Fibroblast of lung (primary cell): ENCODE data around the gene IL31RA. TPM values are rescaled to one million over a fixed set of nuclear protein-coding genes. Genes with fewer than 3 reads are reported as not detected.

Source experiments
- DNase-seq, 2 donors: peaks; one replicate each; pipeline versions ENCODE4 v3.0.0 to v3.0.0-alpha.2; 2010; ENCODE audit warnings: low read depth in 2 of 2
- H2AFZ ChIP-seq: 2 replicates; pipeline ENCODE4 v1.5.1; 2012; ENCODE audit warnings: low read length, control low read depth, inconsistent platforms
- H3K27ac ChIP-seq: 2 replicates; pipeline ENCODE4 v1.5.1; 2011; ENCODE audit warnings: low read length, control low read depth; ENCODE audit not compliant: insufficient read depth
- H3K27me3 ChIP-seq: 2 replicates; pipeline ENCODE4 v1.5.1; 2011; ENCODE audit warnings: mild to moderate bottlenecking, low read length; ENCODE audit not compliant: control insufficient read depth, insufficient read depth
- H3K36me3 ChIP-seq: 2 replicates; pipeline ENCODE4 v1.5.1; 2011; ENCODE audit warnings: low read length; ENCODE audit not compliant: control insufficient read depth, insufficient read depth
- H3K4me1 ChIP-seq: 2 replicates; pipeline ENCODE4 v1.5.1; 2011; ENCODE audit warnings: low read length; ENCODE audit not compliant: control insufficient read depth, insufficient read depth; ENCODE audit errors: extremely low read depth
- H3K4me2 ChIP-seq: 2 replicates; pipeline ENCODE4 v1.5.1; 2011; ENCODE audit warnings: low read length, control low read depth; ENCODE audit not compliant: insufficient read depth; ENCODE audit errors: extremely low read depth
- H3K4me3 ChIP-seq, 4 experiments: fragments of 200-600 bp in 1 of 4; sonication (generic) in 1 of 4; replicated peaks in 1 of 4; 2 replicates each; pipeline ENCODE4 v1.5.1; 2011 to 2016; ENCODE audit warnings: low read length in 4 of 4, low read depth in 3 of 4, mild to moderate bottlenecking in 3 of 4, control low read depth in 2 of 4, inconsistent platforms in 1 of 4, mixed read lengths in 1 of 4; ENCODE audit not compliant: insufficient read depth in 1 of 4; ENCODE audit errors: control extremely low read depth in 1 of 4
- H3K79me2 ChIP-seq: 2 replicates; pipeline ENCODE4 v1.5.1; 2012; ENCODE audit warnings: mild to moderate bottlenecking, low read length, inconsistent platforms; ENCODE audit not compliant: control insufficient read depth, insufficient read depth
- H3K9ac ChIP-seq: 2 replicates; pipeline ENCODE4 v1.5.1; 2011; ENCODE audit warnings: mild to moderate bottlenecking, low read length, control low read depth; ENCODE audit not compliant: insufficient read depth
- H3K9me3 ChIP-seq: 2 replicates; pipeline ENCODE4 v1.5.1; 2012; ENCODE audit warnings: low read depth, low read length; ENCODE audit not compliant: control insufficient read depth, insufficient read depth
- H4K20me1 ChIP-seq: 2 replicates; pipeline ENCODE4 v1.5.1; 2011; ENCODE audit warnings: low read length; ENCODE audit not compliant: control insufficient read depth, insufficient read depth; ENCODE audit errors: extremely low read depth
- CTCF ChIP-seq, 2 donors: IDR thresholded peaks in 1 of 2; conservative IDR thresholded peaks in 1 of 2; 1 replicate in 1 of 2; 2 replicates in 1 of 2; pipeline ENCODE4 v1.5.1; 2011 to 2012; ENCODE audit warnings: low read length in 2 of 2, control low read depth in 1 of 2, inconsistent platforms in 1 of 2, low read depth in 1 of 2, mild to moderate bottlenecking in 1 of 2
- EZH2 ChIP-seq: IDR thresholded peaks from 2 replicates; pipeline ENCODE4 v1.5.1; 2012; ENCODE audit warnings: low read length, control low read depth, mild to moderate bottlenecking; ENCODE audit errors: missing control alignments
- polyA plus RNA-seq, 2 donors: library from polyadenylated mRNA; depleted of rRNA in 1 of 2; stranded (reverse) in 1 of 2; unstranded in 1 of 2; fragments of >200 nt; gene quantifications; 2 replicates each; pipeline ENCODE4 v1.2.1, GENCODE V29; 2011 to 2012; ENCODE audit warnings: missing spikeins in 1 of 2
- total RNA-seq: library from RNA; depleted of rRNA; stranded (reverse); fragments of >200 nt; gene quantifications from 2 replicates; pipeline ENCODE4 v1.2.1, GENCODE V29; 2014

IL31RA gene
- total and polyA plus RNA-seq, 2 donors (not counting 1 experiment from before 2014, with no cell fraction given) = 0.28 to 2.6 TPM

GRCh38 chr5:55903121-55903701 lies 52.1 kb downstream of the IL31RA start:
- no peaks in the 10 kb centered on the region for H3K36me3 ChIP-seq
- no peaks in the 10 kb centered on the region for H4K20me1 ChIP-seq
- H3K4me2 ChIP-seq = no peak overlapping the region
- DNase-seq = peak; percentile 11 to 70
- TF ChIP-seq CTCF (conservative IDR thresholded peaks at IDR 0.05 in 1 of 2, IDR thresholded peaks at IDR 0.05 in 1 of 2; ENCODE audit: low read depth in 1 of 2, low read length in 2 of 2) (no peak), EZH2 (no peak)
- H3K27ac ChIP-seq = no peak overlapping the region
- peaks cover 2% of the 10 kb centered on the region for H3K4me1 ChIP-seq
- no peak overlapping the region for H2AFZ ChIP-seq
- H3K27me3 ChIP-seq = no peaks in the 10 kb centered on the region
- H3K4me3 ChIP-seq = no peak overlapping the region
- no peaks in the 10 kb centered on the region for H3K9me3 ChIP-seq
- H3K9ac ChIP-seq = no peak overlapping the region
- H3K79me2 ChIP-seq = no peaks in the 10 kb centered on the region

- H3K9me3 ChIP-seq = no peaks in the 10 kb centered on the region
- peak; percentile 34 to 52 for DNase-seq
- no peaks in the 10 kb centered on the region for H3K36me3 ChIP-seq
- H3K27ac ChIP-seq = no peak overlapping the region
- H3K4me2 ChIP-seq = no peak overlapping the region
- no peaks in the 10 kb centered on the region for H3K27me3 ChIP-seq
- no peak overlapping the region for H2AFZ ChIP-seq
- no peak overlapping the region for H3K4me3 ChIP-seq
- H4K20me1 ChIP-seq = no peaks in the 10 kb centered on the region
- H3K79me2 ChIP-seq = no peaks in the 10 kb centered on the region
- no peak overlapping the region for H3K9ac ChIP-seq
- H3K4me1 ChIP-seq = peaks cover 2% of the 10 kb centered on the region
- TF ChIP-seq CTCF (conservative IDR thresholded peaks at IDR 0.05 in 1 of 2, IDR thresholded peaks at IDR 0.05 in 1 of 2; ENCODE audit: low read depth in 1 of 2, low read length in 2 of 2) (no peak), EZH2 (no peak)
These were observed 53.0 kb downstream of the IL31RA start for GRCh38 chr5:55904152-55904551.

GRCh38 chr5:55905251-55905650 lies 54.1 kb downstream of the IL31RA start:
- H2AFZ ChIP-seq = no peak overlapping the region
- no peaks in the 10 kb centered on the region for H3K4me1 ChIP-seq
- H3K36me3 ChIP-seq = no peaks in the 10 kb centered on the region
- H3K27me3 ChIP-seq = no peaks in the 10 kb centered on the region
- no peak for DNase-seq
- H3K9ac ChIP-seq = no peak overlapping the region
- no peaks in the 10 kb centered on the region for H3K79me2 ChIP-seq
- no peak overlapping the region for H3K4me3 ChIP-seq
- TF ChIP-seq CTCF (conservative IDR thresholded peaks at IDR 0.05 in 1 of 2, IDR thresholded peaks at IDR 0.05 in 1 of 2; ENCODE audit: low read depth in 1 of 2, low read length in 2 of 2) = no peak
- TF ChIP-seq EZH2 = no peak
- no peak overlapping the region for H3K4me2 ChIP-seq
- no peak overlapping the region for H3K27ac ChIP-seq
- H4K20me1 ChIP-seq = no peaks in the 10 kb centered on the region
- no peaks in the 10 kb centered on the region for H3K9me3 ChIP-seq
